ENCODE measurements around the gene MAMDC2.

MAMDC2 gene

GRCh38 chr9:70040376-70040903, 3.2 kb upstream of the MAMDC2 start:
- no peak for DNase-seq

- no peak for DNase-seq
Measured at GRCh38 chr9:70042461-70043215, 1.0 kb upstream of the MAMDC2 start.

GRCh38 chr9:70043285-70043684, 363 bp upstream of the MAMDC2 start:
- no peak for DNase-seq

DNA sequence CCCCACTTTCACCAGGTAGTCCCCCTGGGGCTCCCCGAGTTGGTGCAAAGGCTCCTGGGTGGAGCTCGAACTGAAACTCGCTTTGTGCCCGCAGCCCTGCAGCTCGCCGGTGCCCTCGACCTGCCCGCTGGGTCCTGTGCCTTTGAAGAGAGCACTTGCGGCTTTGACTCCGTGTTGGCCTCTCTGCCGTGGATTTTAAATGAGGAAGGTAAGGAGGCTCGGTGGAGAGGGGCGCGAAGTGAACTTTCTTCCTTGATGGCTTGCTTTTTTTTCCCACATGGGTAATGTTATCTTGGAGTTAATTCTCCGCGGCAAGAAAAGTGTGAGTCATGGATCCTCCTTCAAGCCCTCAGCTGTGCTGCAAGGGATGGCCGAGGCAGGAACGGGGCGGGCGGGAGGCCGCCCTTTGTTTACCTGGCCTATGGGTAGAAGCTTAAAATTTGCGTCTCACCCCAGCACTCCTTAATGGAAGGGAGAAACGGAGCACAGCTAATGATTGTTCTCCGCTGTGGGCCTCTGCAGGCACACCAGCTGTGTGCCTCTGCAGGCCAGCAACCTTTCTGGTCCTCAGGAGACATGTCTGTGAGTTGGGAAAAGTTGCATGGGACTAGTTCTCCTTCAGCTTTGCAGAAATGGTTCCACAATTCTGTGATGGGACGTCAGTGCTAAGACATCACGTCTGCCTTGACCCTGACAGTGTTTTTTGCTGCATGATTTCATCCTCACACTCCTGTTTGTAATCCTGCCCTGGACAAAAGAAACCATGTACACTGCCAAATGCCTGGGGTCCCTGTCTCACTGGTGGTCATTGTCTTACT, 1.1 kb downstream of the MAMDC2 start:
- DNase-seq = no peak

GRCh38 chr9:70045452-70045851, 1.8 kb downstream of the MAMDC2 start:
- DNase-seq = no peak

GRCh38 chr9:70046274-70047070, 2.8 kb downstream of the MAMDC2 start:
- no peak for DNase-seq

DNA sequence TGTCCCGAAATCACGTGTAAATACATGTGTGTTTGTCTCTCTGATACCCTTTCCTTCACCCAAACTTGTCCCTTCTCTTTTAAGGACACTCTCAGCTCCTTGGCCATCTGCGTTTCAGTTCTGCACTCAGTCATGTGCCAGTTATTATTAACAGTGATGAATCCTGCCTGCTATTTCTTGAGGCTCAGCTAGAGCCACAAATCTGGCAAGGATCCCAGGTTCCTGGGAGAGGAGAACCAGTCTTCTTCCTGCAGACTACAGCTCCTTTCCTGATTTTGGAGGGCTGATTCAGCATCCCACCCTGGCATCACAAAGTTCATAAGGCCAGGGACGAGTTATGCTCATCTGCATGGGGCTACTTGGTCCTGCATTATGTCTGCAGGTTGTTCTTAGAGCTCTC, 5.6 kb downstream of the MAMDC2 start:
- DNase-seq = no peak

GRCh38 chr9:70049672-70050271, 6.1 kb downstream of the MAMDC2 start:
- no peak for DNase-seq

- DNase-seq = no peak
Measured at GRCh38 chr9:70052768-70053167, 9.1 kb downstream of the MAMDC2 start.

DNA sequence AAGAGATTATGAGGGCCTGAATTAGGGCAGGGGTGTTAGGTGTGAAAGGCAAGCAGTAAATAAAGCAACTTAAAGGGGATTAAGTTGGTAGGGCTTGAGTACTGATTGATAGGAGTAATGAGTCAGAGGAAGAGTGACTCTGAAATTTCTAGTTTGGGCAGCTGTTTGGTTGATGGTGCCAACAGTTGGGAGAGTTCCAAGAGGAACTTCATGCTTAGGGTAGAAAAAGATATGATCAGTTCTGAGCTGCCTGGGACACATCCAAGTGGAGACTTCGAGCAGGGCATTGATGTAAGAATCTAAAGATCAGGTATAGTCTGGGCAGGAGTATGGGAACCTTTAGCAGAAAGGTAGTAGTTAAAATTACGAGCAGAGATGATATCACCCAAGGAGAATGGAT, 10.2 kb downstream of the MAMDC2 start:
- DNase-seq = no peak

DNA sequence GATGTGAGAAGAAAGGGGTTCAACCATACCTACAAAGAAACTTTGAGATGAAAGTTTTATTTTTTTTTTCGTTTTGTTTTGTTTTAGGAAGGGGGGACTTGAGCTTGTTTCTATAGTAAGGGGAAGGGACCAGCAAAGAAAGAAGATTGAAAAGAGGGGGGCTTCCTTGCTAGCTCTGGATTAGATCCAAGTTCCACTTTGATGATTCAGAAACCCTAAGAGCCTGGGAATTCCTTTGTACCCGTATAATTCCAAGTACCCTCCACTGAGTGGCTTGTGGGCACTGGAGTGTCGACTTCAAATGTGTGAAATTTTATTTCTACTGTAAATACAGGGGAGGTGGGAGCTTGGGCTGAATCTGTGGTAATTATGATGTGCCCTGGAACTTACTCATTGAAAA, 10.9 kb downstream of the MAMDC2 start:
- no peak for DNase-seq

GRCh38 chr9:70055406-70056210, 12.0 kb downstream of the MAMDC2 start:
- DNase-seq = no peak

- no peak for DNase-seq
Measured at GRCh38 chr9:70056211-70056944, 12.7 kb downstream of the MAMDC2 start.

DNA sequence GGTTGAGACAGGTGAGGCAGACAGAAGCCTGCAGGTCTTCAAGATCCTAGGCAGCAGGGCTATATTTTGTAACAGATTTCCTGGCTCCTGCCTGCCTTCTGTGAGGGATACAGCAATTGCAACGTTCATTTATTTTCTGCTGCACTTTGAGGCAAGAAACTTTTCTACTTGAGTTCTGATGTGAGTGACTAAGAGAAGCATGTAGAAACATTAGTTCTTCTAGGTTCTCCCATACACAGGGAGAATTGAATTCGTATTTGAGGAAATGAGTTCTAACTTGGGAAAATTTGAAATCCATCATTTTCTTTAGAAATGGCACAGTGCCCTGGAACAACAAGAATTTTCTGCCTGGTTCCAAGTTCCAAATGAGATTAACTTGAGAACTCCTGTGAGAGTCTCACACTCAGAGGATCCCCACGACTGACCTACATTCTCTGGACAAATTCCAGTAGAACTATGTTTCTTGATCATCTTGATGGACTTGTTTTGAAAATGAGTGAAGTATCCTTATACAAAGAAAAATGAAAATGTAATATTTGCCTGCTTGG, 15.0 kb downstream of the MAMDC2 start:
- DNase-seq = no peak

DNA sequence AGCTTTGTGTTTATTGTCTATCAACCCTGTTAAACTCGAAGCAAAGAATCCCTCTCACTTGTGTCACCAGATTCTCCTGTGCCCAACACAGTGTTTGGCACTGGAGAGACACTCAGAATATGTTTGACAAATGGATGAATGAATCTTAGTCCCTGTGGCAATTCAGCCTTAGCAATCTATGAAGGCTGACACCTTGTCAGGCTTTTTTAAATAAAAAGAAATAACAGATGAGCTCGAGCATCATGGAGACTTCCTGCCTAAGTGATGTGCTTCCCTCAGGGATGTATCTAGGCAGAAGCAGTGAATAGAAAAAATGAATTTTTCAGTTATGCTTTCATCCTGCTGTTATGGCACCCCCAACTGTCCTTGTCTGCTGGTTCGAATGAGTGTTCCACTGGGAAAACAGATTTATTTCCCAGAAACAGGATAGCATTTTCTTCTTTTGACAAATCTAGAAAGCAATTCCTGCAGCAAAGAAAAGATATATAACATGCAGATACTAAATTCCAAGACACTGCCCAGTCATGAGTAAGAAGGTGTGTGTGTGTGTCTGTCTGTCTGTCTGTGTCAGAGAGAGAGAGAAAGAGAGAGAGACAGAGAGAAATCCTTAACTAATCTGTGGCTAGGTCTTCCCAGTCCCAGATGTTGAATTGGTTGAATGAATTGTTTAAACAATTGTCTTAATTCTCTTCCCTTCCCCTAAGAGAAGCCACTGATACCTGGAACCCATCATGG, 16.7 kb downstream of the MAMDC2 start:
- DNase-seq = no peak

GRCh38 chr9:70060883-70061507, 17.3 kb downstream of the MAMDC2 start:
- DNase-seq = no peak

DNA sequence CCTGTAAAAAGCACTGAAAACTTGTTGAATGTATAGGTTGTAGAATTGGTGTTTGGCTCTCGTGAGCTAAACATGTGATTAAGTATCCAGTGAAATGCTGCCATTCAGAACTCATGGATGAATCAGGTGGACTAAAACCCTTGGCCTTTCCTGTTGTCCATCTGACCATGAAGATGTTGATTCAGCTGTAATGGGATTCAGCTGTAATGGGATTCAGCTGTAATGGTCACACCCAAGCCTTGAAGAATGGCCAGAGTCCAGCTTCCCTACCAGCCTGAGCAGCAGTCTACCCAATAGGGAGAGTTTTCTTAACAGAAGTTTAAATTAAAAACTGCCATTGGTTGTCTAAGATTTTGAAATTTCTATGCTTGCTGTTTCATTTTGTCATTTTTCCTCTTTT, 18.1 kb downstream of the MAMDC2 start:
- no peak for DNase-seq

- no peak for DNase-seq
Measured at GRCh38 chr9:70064496-70064895, 20.8 kb downstream of the MAMDC2 start.

- DNase-seq = no peak
Measured at GRCh38 chr9:70065572-70065971, 21.9 kb downstream of the MAMDC2 start.

GRCh38 chr9:70066418-70066817, 22.8 kb downstream of the MAMDC2 start:
- DNase-seq = no peak

All from CD4-positive, alpha-beta T cell treated with Interferon alpha-2 for 1 hour (primary cell).